WTC11 (cell line): Measurements from ENCODE around the gene WNT11. TPM values are rescaled to one million over a fixed set of nuclear protein-coding genes. Genes with fewer than 3 reads are reported as not detected.

Experiments
- ATAC-seq: fragments of 200-7000 bp; cut with Tn5 transposase; 2 replicates; pipeline ENCODE4 v1.10.0; 2021; ENCODE audit warnings: mild to moderate bottlenecking, moderate library complexity
- CTCF ChIA-PET: fragments of 300-600 bp; sonication (Branson Sonifier 250); formaldehyde crosslinking; loops from one replicate; lab custom pipeline; 2021; ENCODE audit warnings: antibody characterized with exemption; lab: Charles Lee
- POLR2A ChIA-PET: fragments of 350-600 bp; sonication (Branson Sonifier 250); formaldehyde crosslinking; loops from one replicate; lab custom pipeline; 2021; ENCODE audit warnings: antibody characterized with exemption; lab: Charles Lee
- DNase-seq: peaks from one replicate; pipeline ENCODE4 v3.0.0; 2021; ENCODE audit warnings: low spot score
- H3K27ac Mint-ChIP-seq: 2 replicates; pipeline ENCODE4 v1.8.0; 2021; ENCODE audit warnings: mixed read lengths
- H3K27me3 Mint-ChIP-seq: 2 replicates; pipeline ENCODE4 v1.8.0; 2021; ENCODE audit warnings: low read depth, mild to moderate bottlenecking, moderate library complexity, mixed read lengths
- H3K36me3 Mint-ChIP-seq: 2 replicates; pipeline ENCODE4 v1.8.0; 2021; ENCODE audit warnings: mixed read lengths
- H3K4me1 Mint-ChIP-seq: 2 replicates; pipeline ENCODE4 v1.8.0; 2022; ENCODE audit warnings: mixed read lengths
- H3K4me3 Mint-ChIP-seq: 2 replicates; pipeline ENCODE4 v1.8.0; 2021; ENCODE audit warnings: mild to moderate bottlenecking, moderate library complexity, mixed read lengths
- H3K9me3 Mint-ChIP-seq: 2 replicates; pipeline ENCODE4 v1.8.0; 2021; ENCODE audit warnings: mixed read lengths
- CREM ChIP-seq: sonication (generic); formaldehyde crosslinking; IDR thresholded peaks from 2 replicates; pipeline ENCODE4 v1.8.1; 2022; ENCODE audit warnings: mild to moderate bottlenecking, missing genetic modification reagents, moderate library complexity
- EMX1 ChIP-seq: fragments of 250-450 bp; sonication (Bioruptor Pico); IDR thresholded peaks from 2 replicates; pipeline ENCODE4 v1.8.0; 2021; ENCODE audit warnings: mild to moderate bottlenecking
- ETV6 ChIP-seq: sonication (generic); formaldehyde crosslinking; IDR thresholded peaks from 2 replicates; pipeline ENCODE4 v1.8.1; 2022; ENCODE audit warnings: mild to moderate bottlenecking, missing genetic modification reagents
- GTF2I ChIP-seq: fragments of 250-450 bp; sonication (Bioruptor Pico); conservative IDR thresholded peaks from 2 replicates; pipeline ENCODE4 v1.4.0; 2021; ENCODE audit warnings: mild to moderate bottlenecking
- MYBL2 ChIP-seq: sonication (generic); formaldehyde crosslinking; IDR thresholded peaks from 2 replicates; pipeline ENCODE4 v1.8.1; 2023; ENCODE audit warnings: mild to moderate bottlenecking, moderate library complexity, missing genetic modification reagents
- NFATC4 ChIP-seq: fragments of 250-450 bp; sonication (Bioruptor Pico); IDR thresholded peaks from 2 replicates; pipeline ENCODE4 v1.9.0; 2021; ENCODE audit warnings: mild to moderate bottlenecking
- SOX15 ChIP-seq: fragments of 250-450 bp; sonication (Bioruptor Pico); IDR thresholded peaks from 2 replicates; pipeline ENCODE4 v1.9.0; 2021; ENCODE audit warnings: mild to moderate bottlenecking
- SP1 ChIP-seq: sonication (generic); formaldehyde crosslinking; conservative IDR thresholded peaks from 2 replicates; pipeline ENCODE4 v1.8.1; 2022; ENCODE audit warnings: missing genetic modification reagents
- TEAD1 ChIP-seq: sonication (generic); formaldehyde crosslinking; IDR thresholded peaks from 2 replicates; pipeline ENCODE4 v1.8.0; 2022; ENCODE audit warnings: mild to moderate bottlenecking, missing genetic modification reagents
- TEAD4 ChIP-seq: sonication (generic); formaldehyde crosslinking; IDR thresholded peaks from 2 replicates; pipeline ENCODE4 v1.8.0; 2022; ENCODE audit warnings: mild to moderate bottlenecking, missing genetic modification reagents
- ZNF219 ChIP-seq: sonication (generic); formaldehyde crosslinking; IDR thresholded peaks from 2 replicates; pipeline ENCODE4 v1.8.0; 2023; ENCODE audit warnings: missing genetic modification reagents, mild to moderate bottlenecking, borderline replicate concordance
- ZNF232 ChIP-seq: sonication (generic); formaldehyde crosslinking; IDR thresholded peaks from 2 replicates; pipeline ENCODE4 v1.8.0; 2022; ENCODE audit warnings: mild to moderate bottlenecking, missing genetic modification reagents
- ZNF396 ChIP-seq: fragments of 250-450 bp; sonication (Bioruptor Pico); IDR thresholded peaks from 2 replicates; pipeline ENCODE4 v1.8.0; 2021; ENCODE audit warnings: mild to moderate bottlenecking, moderate library complexity, borderline replicate concordance
- ZNF671 ChIP-seq: fragments of 250-450 bp; sonication (Bioruptor Pico); IDR thresholded peaks from 2 replicates; pipeline ENCODE4 v1.8.0; 2021; ENCODE audit warnings: mild to moderate bottlenecking
- total RNA-seq: library from RNA; stranded (reverse); gene quantifications from 3 replicates; pipeline ENCODE4 v1.2.3, GENCODE V29; 2021
- TF ChIP-seq, protein P1 (sequence below): fragments of 250-450 bp; sonication (Bioruptor Pico); IDR thresholded peaks from 2 replicates; pipeline ENCODE4 v1.8.0; 2021; ENCODE audit warnings: mild to moderate bottlenecking
- TF ChIP-seq, protein P2 (sequence below): sonication (generic); formaldehyde crosslinking; IDR thresholded peaks from 2 replicates; pipeline ENCODE4 v1.8.1; 2022; ENCODE audit warnings: missing genetic modification reagents, borderline replicate concordance
- TF ChIP-seq, protein P3 (sequence below): sonication (generic); formaldehyde crosslinking; IDR thresholded peaks from 2 replicates; pipeline ENCODE4 v1.8.1; 2022; ENCODE audit warnings: mild to moderate bottlenecking, missing genetic modification reagents, moderate library complexity, borderline replicate concordance
- TF ChIP-seq, protein P4 (sequence below): fragments of 250-450 bp; sonication (Bioruptor Pico); IDR thresholded peaks from 2 replicates; pipeline ENCODE4 v1.9.0; 2021; ENCODE audit warnings: mild to moderate bottlenecking, borderline replicate concordance
- TF ChIP-seq, protein P5 (sequence below): sonication (generic); formaldehyde crosslinking; IDR thresholded peaks from 2 replicates; pipeline ENCODE4 v1.8.0; 2022; ENCODE audit warnings: mild to moderate bottlenecking, missing genetic modification reagents
- TF ChIP-seq, protein P6 (sequence below): fragments of 250-450 bp; sonication (Bioruptor Pico); conservative IDR thresholded peaks from 2 replicates; pipeline ENCODE4 v1.9.0; 2021; ENCODE audit warnings: mild to moderate bottlenecking

The WNT11 gene
- total RNA-seq, 1 experiment from 2014 or later, result 0.79 TPM

DNA sequence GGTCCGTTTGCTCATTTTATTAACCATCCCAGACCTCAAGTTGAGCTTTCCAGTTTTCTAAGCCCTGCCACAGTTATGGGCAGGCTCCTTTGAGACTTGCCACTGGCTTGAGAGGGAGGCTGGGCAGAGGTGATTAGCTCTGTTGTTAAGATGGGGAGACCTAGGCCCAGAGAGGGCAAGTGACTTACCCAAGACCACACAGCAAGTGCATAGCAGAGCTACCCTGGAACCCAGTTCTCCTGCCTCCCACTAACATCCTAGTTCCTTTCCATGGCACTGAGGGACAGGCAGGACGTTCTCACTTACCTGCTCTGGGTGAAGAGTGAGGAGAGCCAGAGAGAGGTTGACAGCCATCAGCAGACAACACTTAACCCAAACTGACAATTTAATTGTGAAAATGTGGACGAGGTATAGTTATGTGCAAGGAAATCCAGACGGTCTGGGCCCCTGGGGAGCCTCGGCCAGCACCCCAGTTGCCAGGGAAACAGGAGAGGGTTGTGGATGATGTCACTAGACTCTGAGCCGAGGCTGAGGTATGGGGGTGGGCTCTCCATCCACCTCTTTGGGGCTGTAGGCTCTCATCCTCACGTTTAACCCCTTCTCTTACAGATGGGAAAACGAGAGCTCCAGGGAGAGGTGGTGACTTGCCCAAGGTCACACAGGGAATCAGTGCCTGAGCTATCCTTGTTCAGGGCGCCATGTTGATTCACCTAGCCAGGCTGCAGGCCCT, 12.3 kb upstream of the WNT11 start (continued):
- TF ChIP-seq, protein P1, sequence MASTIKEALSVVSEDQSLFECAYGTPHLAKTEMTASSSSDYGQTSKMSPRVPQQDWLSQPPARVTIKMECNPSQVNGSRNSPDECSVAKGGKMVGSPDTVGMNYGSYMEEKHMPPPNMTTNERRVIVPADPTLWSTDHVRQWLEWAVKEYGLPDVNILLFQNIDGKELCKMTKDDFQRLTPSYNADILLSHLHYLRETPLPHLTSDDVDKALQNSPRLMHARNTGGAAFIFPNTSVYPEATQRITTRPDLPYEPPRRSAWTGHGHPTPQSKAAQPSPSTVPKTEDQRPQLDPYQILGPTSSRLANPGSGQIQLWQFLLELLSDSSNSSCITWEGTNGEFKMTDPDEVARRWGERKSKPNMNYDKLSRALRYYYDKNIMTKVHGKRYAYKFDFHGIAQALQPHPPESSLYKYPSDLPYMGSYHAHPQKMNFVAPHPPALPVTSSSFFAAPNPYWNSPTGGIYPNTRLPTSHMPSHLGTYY, result no peak
- TF ChIP-seq, protein P2, sequence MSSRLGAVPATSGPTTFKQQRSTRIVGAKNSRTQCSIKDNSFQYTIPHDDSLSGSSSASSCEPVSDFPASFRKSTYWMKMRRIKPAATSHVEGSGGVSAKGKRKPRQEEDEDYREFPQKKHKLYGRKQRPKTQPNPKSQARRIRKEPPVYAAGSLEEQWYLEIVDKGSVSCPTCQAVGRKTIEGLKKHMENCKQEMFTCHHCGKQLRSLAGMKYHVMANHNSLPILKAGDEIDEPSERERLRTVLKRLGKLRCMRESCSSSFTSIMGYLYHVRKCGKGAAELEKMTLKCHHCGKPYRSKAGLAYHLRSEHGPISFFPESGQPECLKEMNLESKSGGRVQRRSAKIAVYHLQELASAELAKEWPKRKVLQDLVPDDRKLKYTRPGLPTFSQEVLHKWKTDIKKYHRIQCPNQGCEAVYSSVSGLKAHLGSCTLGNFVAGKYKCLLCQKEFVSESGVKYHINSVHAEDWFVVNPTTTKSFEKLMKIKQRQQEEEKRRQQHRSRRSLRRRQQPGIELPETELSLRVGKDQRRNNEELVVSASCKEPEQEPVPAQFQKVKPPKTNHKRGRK, result no peak
- TF ChIP-seq ETV6 (CRISPR knock-in tag), result no peak

DNA sequence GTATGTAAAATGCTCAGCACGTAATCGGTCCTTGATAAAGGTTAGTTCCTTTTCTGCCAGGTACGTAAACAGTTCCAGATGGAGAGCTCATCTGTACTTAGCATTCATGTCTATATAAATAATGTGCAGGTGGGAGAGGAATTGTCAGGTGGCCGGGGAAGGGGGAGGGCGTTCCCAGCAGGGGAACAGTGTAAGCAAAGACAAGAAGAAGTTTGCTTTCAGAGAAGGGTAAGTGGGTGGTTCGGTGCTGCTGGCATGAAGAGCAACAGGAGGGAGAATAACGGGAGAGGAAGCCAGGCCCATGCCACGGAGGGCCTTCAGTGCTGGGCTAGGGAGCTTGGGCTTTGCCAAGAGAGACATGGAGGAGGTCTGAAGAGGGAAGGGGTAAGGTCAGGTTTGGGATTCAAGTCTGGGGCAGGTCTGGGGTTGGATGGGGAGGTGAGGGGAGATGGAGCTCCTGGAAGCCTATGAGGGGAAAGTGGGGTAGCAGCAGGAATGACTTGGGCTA, 11.4 kb upstream of the WNT11 start:
- POLR2A ChIA-PET, result interaction anchor here (1.1 kb wide), 1 partner anchor 17 kb away, joined by 4 read pairs; no protein-coding TSS in a partner anchor

DNA sequence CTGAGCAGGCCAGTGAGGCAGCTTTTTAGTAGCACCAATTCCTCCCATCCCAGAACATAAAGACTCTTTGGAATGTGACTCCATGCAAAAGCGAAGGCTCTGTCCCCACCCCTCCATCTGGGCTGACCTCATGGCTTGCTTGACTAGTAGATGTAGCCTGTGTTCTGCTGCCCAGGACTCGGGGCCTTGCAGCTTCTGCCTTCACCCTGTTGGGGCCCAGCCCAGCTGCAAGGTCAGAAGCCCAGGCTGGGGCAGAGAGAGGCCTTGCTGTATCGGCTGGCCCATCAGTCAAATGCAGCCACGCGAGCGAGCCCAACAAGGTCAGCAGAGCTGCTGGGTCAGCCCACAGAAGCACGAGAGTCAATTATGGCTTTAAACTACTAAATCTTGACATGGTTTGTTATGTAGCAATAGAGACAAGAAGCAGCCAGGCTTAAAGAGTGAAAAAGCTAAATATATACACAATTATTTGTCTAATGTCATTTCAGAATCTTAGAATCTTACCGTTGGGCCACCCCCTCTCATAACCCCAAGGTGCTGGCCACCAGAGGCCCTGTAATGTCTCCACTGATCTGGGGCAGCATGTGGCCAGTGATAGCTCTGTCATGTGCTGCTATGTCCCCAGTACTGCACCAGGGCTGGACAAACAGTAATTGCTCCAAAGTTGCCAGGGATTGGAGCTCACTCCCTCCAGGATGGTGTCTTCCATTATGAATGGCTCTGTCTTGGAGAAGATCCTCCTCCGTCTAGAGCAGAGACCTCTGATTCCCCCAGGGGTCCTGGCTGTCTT, 10.4 kb upstream of the WNT11 start:
- peaks cover 17% of the 10 kb centered on the region for H3K4me1 Mint-ChIP-seq
- no peak overlapping the region for H3K27ac Mint-ChIP-seq
- ChIA-PET CTCF (interaction anchor here (0.6 to 4.3 kb wide), 3 partner anchors 8 to 312 kb away, joined by 3 to 44 read pairs (median 4); no protein-coding TSS in a partner anchor), POLR2A (no interaction called here)
- no peak for DNase-seq
- no peak overlapping the region for H3K4me3 Mint-ChIP-seq
- H3K27me3 Mint-ChIP-seq, result peaks cover 33% of the 10 kb centered on the region
- ATAC-seq, result peak; percentile 47
- no peaks in the 10 kb centered on the region for H3K36me3 Mint-ChIP-seq
- H3K9me3 Mint-ChIP-seq, result no peaks in the 10 kb centered on the region
- TF ChIP-seq, protein P3, sequence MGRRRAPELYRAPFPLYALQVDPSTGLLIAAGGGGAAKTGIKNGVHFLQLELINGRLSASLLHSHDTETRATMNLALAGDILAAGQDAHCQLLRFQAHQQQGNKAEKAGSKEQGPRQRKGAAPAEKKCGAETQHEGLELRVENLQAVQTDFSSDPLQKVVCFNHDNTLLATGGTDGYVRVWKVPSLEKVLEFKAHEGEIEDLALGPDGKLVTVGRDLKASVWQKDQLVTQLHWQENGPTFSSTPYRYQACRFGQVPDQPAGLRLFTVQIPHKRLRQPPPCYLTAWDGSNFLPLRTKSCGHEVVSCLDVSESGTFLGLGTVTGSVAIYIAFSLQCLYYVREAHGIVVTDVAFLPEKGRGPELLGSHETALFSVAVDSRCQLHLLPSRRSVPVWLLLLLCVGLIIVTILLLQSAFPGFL (CRISPR knock-in tag), result no peak
- no peak for TF ChIP-seq ZNF219 (CRISPR knock-in tag)
- TF ChIP-seq NFATC4 (CRISPR knock-in tag), result no peak
- TF ChIP-seq SP1 (CRISPR knock-in tag), result no peak
- TF ChIP-seq, protein P4, sequence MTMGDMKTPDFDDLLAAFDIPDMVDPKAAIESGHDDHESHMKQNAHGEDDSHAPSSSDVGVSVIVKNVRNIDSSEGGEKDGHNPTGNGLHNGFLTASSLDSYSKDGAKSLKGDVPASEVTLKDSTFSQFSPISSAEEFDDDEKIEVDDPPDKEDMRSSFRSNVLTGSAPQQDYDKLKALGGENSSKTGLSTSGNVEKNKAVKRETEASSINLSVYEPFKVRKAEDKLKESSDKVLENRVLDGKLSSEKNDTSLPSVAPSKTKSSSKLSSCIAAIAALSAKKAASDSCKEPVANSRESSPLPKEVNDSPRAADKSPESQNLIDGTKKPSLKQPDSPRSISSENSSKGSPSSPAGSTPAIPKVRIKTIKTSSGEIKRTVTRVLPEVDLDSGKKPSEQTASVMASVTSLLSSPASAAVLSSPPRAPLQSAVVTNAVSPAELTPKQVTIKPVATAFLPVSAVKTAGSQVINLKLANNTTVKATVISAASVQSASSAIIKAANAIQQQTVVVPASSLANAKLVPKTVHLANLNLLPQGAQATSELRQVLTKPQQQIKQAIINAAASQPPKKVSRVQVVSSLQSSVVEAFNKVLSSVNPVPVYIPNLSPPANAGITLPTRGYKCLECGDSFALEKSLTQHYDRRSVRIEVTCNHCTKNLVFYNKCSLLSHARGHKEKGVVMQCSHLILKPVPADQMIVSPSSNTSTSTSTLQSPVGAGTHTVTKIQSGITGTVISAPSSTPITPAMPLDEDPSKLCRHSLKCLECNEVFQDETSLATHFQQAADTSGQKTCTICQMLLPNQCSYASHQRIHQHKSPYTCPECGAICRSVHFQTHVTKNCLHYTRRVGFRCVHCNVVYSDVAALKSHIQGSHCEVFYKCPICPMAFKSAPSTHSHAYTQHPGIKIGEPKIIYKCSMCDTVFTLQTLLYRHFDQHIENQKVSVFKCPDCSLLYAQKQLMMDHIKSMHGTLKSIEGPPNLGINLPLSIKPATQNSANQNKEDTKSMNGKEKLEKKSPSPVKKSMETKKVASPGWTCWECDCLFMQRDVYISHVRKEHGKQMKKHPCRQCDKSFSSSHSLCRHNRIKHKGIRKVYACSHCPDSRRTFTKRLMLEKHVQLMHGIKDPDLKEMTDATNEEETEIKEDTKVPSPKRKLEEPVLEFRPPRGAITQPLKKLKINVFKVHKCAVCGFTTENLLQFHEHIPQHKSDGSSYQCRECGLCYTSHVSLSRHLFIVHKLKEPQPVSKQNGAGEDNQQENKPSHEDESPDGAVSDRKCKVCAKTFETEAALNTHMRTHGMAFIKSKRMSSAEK, result no peak
- TF ChIP-seq MYBL2 (CRISPR knock-in tag), result no peak
- no peak for TF ChIP-seq CREM (CRISPR knock-in tag)
- TF ChIP-seq, protein P5, sequence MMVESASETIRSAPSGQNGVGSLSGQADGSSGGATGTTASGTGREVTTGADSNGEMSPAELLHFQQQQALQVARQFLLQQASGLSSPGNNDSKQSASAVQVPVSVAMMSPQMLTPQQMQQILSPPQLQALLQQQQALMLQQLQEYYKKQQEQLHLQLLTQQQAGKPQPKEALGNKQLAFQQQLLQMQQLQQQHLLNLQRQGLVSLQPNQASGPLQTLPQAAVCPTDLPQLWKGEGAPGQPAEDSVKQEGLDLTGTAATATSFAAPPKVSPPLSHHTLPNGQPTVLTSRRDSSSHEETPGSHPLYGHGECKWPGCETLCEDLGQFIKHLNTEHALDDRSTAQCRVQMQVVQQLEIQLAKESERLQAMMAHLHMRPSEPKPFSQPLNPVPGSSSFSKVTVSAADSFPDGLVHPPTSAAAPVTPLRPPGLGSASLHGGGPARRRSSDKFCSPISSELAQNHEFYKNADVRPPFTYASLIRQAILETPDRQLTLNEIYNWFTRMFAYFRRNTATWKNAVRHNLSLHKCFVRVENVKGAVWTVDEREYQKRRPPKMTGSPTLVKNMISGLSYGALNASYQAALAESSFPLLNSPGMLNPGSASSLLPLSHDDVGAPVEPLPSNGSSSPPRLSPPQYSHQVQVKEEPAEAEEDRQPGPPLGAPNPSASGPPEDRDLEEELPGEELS (CRISPR knock-in tag), result no peak
- no peak for TF ChIP-seq TEAD4 (CRISPR knock-in tag)
- no peak for TF ChIP-seq SOX15 (CRISPR knock-in tag)
- TF ChIP-seq ZNF671 (CRISPR knock-in tag), result no peak

More for the DNA sequence above, 11.4 kb upstream of the WNT11 start:
- no peaks in the 10 kb centered on the region for H3K36me3 Mint-ChIP-seq
- CTCF ChIA-PET, result interaction anchor here (1.5 to 4.3 kb wide), 2 partner anchors 9 to 13 kb away, joined by 4 to 44 read pairs; no protein-coding TSS in a partner anchor
- H3K27ac Mint-ChIP-seq, result no peak overlapping the region
- DNase-seq (no peak), ATAC-seq (no peak)
- H3K4me3 Mint-ChIP-seq, result no peak overlapping the region
- no peaks in the 10 kb centered on the region for H3K9me3 Mint-ChIP-seq
- peaks cover 23% of the 10 kb centered on the region for H3K27me3 Mint-ChIP-seq
- peaks cover 15% of the 10 kb centered on the region for H3K4me1 Mint-ChIP-seq
- TF ChIP-seq ZNF396 (CRISPR knock-in tag) (no peak), TEAD1 (CRISPR knock-in tag) (no peak), GTF2I (CRISPR knock-in tag) (no peak), ZNF232 (CRISPR knock-in tag) (no peak), EMX1 (CRISPR knock-in tag) (no peak)
- TF ChIP-seq, protein P6, sequence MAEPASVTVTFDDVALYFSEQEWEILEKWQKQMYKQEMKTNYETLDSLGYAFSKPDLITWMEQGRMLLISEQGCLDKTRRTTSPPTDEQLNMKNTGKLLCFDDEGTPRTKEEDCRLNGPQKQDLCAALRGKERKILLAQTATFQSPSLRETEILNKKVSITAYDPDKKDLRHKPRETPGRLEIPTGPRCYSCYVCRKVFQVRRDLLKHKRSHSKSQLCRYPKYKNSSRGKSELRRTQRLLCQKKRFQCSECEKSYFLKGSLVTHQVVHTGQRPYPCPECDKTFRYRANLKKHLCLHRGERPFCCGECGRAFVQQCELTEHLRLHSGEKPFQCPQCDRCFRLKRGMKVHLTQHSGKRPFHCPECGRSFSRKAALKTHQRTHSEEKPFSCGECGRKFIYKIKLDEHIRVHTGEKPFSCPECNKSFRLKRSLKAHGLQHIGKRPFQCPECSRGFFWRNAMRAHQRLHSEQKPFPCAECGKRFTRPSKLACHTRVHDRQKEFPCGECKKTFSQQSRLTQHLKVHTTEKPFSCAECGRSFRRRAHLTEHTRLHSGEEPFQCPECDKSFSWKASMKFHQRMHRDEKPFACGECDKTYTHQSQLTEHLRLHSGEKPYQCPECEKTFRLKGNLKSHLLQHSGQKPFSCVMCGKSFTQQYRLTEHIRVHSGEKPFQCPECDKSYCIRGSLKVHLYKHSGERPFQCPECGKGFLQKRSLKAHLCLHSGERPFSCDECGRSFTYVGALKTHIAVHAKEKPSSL, result no peak
